Ovary (tissue), 9 donors: ENCODE data around the gene OLA1. TPM values are rescaled to one million over a fixed set of nuclear protein-coding genes. Genes with fewer than 3 reads are reported as not detected.

Experiments used
- DNase-seq, 5 donors: peaks; one replicate each; pipeline ENCODE4 v3.0.0-alpha.2; 2019 to 2020
- H3K27ac ChIP-seq, 2 donors: fragments of 200-600 bp; one replicate each; pipeline versions ENCODE4 v1.5.1 to v1.8.0; 2019 to 2022
- H3K27me3 ChIP-seq: fragments of 200-600 bp; one replicate; pipeline ENCODE4 v1.8.0; 2022
- H3K36me3 ChIP-seq: fragments of 200-600 bp; sonication (generic); one replicate; pipeline ENCODE4 v1.5.1; 2019
- H3K4me1 ChIP-seq: one replicate; pipeline ENCODE4 v1.8.1; 2013; ENCODE audit warnings: mild to moderate bottlenecking, moderate library complexity; ENCODE audit not compliant: insufficient read depth
- H3K4me3 ChIP-seq: fragments of 200-600 bp; sonication (generic); one replicate; pipeline ENCODE4 v1.5.1; 2017
- H3K9me3 ChIP-seq, 2 donors: fragments of 200-600 bp in 1 of 2; sonication (generic) in 1 of 2; one replicate each; pipeline versions ENCODE4 v1.5.1 to v1.8.1; 2013 to 2019; ENCODE audit warnings: mild to moderate bottlenecking in 1 of 2, moderate library complexity in 1 of 2
- EP300 ChIP-seq: sonication (generic); formaldehyde crosslinking; IDR thresholded peaks from one replicate; pipeline ENCODE4 v1.6.1; 2017; ENCODE audit warnings: antibody characterized with exemption
- POLR2A ChIP-seq: fragments of 450-650 bp; IDR thresholded peaks from one replicate; pipeline ENCODE4 v1.6.1; 2017; ENCODE audit warnings: antibody characterized with exemption, mild to moderate bottlenecking, moderate library complexity
- WGBS, 3 donors: extraction: QIAGEN DNeasy Blood & Tissue Kit in 1 of 3; methylation state at CpG; one replicate each; pipeline versions ENCODE4 v1.1.5 to v1.1.7; 2013 to 2017; 5-methylcytosine and 5-hydroxymethylcytosine counted together
- intact Hi-C, 4 donors: fragments of 100-400 bp; cut with DNase I; formaldehyde crosslinking; loops; one replicate each; pipeline versions ENCODE4 v1.11.0 to v1.15.1; 2022 to 2023
- polyA plus RNA-seq, 2 donors: library from polyadenylated mRNA; stranded (reverse); fragments of 200-250 nt in 1 of 2; fragments of 350-450 nt in 1 of 2; fragmentation: Illumina TruSeq in 1 of 2; extraction: RNeasy Lipid Tissue Mini Kit (QIAGEN cat#74804) in 1 of 2; gene quantifications; one replicate each; pipeline ENCODE4 v1.2.3, GENCODE V29; 2013 to 2014
- total RNA-seq, 7 donors: library from RNA; depleted of rRNA in 2 of 7; stranded (reverse); fragments of >200 nt in 2 of 7; fragmentation: NEBNext Ultra II Directional in 3 of 7; extraction: Animal tissue kit (Norgen Biotek cat#: 25700) in 3 of 7; gene quantifications; one replicate each; pipeline versions ENCODE4 v1.1.0 to v1.2.4, GENCODE V29; 2016 to 2023
- TF ChIP-seq, protein P1 (sequence below), 3 donors: fragments of 450-650 bp in 2 of 3; fragments of 200-600 bp in 1 of 3; IDR thresholded peaks; one replicate each; pipeline versions ENCODE4 v1.5.1 to v1.8.0; 2016 to 2022; ENCODE audit warnings: antibody characterized with exemption in 3 of 3, mild to moderate bottlenecking in 1 of 3
- donor health status: DM: no; HTN: no; CAD: no; lungs with moderate emphysema.
- donor health status: DM: no; HTN: no; CAD: no.
- donor health status: Bipolar disorder and iron deficiency.
- donor health status: DM: yes; HTN: yes; CAD: no.
- donor health status: DM: no; HTN: no; CAD: no.
- donor health status: DM: yes; HTN: yes; CAD: no.

OLA1 gene
- total and polyA plus RNA-seq, 9 donors = 25.6 to 127 (median 45.2) TPM

DNA sequence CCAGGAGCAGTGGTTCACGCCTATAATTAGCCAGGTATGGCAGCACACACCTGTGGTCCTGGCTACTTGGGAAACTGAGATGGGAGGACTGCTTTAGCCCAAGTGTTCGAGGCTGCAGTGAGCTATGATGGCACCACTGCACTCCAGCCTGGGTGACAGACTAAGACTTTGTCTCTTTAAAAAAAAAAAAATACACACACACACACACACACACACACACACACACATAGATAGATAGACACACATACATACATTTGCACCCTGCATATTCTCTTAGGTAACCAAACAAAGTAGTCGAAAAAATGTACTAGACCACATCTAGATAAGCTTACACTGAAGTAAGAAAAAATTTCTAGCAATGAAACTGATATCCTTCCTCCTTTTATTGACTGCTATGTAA lies 86.8 kb downstream of the OLA1 start:
- TF ChIP-seq, protein P1, sequence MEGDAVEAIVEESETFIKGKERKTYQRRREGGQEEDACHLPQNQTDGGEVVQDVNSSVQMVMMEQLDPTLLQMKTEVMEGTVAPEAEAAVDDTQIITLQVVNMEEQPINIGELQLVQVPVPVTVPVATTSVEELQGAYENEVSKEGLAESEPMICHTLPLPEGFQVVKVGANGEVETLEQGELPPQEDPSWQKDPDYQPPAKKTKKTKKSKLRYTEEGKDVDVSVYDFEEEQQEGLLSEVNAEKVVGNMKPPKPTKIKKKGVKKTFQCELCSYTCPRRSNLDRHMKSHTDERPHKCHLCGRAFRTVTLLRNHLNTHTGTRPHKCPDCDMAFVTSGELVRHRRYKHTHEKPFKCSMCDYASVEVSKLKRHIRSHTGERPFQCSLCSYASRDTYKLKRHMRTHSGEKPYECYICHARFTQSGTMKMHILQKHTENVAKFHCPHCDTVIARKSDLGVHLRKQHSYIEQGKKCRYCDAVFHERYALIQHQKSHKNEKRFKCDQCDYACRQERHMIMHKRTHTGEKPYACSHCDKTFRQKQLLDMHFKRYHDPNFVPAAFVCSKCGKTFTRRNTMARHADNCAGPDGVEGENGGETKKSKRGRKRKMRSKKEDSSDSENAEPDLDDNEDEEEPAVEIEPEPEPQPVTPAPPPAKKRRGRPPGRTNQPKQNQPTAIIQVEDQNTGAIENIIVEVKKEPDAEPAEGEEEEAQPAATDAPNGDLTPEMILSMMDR (IDR thresholded peaks at IDR 0.05) = no peak
- TF ChIP-seq POLR2A = no peak
- TF ChIP-seq EP300 = no peak
- WGBS, 3 donors = 91 to 96% (median 93%) methylated on average over 3 of the region's 3 CpGs
- Histone ChIP-seq H3K27ac (no peak overlapping the region), H3K36me3 (no peaks in the 10 kb centered on the region), H3K27me3 (no peaks in the 10 kb centered on the region), H3K4me1 (no peaks in the 10 kb centered on the region), H3K4me3 (no peak overlapping the region), H3K9me3 (no peaks in the 10 kb centered on the region)
- DNase-seq = no peak
- intact Hi-C loops = no loop called here

DNA sequence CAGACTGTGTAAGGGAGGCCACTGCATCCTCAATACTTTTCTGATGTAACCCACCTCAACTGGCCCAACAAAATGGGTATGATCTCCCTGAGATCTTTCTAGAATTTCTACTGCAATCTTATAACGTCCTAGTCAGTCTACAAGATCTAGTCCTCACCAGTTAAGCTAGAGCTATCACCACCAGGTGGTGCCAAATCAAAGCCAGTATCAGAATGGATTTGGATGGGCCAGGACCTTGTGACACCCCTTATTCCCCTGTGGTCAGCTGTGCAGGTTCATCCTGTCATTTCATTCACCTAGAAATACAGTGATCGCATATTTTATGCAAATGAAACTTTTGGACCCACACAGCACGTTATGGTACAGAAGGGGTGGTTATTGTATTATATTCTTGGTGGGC lies 90.3 kb downstream of the OLA1 start:
- H3K36me3 ChIP-seq = no peaks in the 10 kb centered on the region
- no peak overlapping the region for H3K27ac ChIP-seq
- 79 to 92% (median 83%) methylated on average over 3 of the region's 3 CpGs for WGBS, 3 donors
- H3K4me1 ChIP-seq = peaks cover 5% of the 10 kb centered on the region
- no peaks in the 10 kb centered on the region for H3K27me3 ChIP-seq
- TF ChIP-seq POLR2A (no peak), EP300 (no peak)
- TF ChIP-seq, protein P1 (IDR thresholded peaks at IDR 0.05) = no peak
- no peak for DNase-seq
- H3K4me3 ChIP-seq = no peak overlapping the region
- intact Hi-C loops = no loop called here
- no peaks in the 10 kb centered on the region for H3K9me3 ChIP-seq

DNA sequence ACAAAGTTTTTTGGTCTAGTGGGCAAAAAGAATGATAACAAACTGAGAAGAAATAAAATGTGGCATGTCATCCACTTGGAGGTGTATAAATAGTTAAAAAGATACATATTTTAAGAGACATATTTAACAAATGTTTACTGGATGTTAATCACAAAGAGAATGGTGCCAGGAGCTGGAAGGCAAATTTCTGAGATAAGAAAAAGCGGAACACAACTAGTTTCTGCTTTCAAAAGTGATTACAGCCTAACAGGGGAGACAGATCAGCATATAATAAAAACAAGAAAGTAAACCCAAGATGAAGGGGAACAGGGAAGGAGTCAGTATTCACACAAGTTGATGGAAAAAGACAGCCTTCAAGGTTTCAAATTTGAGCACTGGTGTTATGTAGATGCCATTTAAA lies 91.3 kb downstream of the OLA1 start:
- Histone ChIP-seq H3K36me3 (no peaks in the 10 kb centered on the region), H3K4me3 (no peak overlapping the region), H3K27ac (no peak overlapping the region), H3K27me3 (no peaks in the 10 kb centered on the region), H3K9me3 (no peaks in the 10 kb centered on the region), H3K4me1 (peaks cover 5% of the 10 kb centered on the region)
- no peak for DNase-seq
- 53 to 59% (median 55%) methylated on average over 1 of the region's 1 CpG for WGBS, 3 donors
- no peak for TF ChIP-seq EP300
- TF ChIP-seq, protein P1 (IDR thresholded peaks at IDR 0.05) = no peak
- no peak for TF ChIP-seq POLR2A
- intact Hi-C loops = no loop called here

DNA sequence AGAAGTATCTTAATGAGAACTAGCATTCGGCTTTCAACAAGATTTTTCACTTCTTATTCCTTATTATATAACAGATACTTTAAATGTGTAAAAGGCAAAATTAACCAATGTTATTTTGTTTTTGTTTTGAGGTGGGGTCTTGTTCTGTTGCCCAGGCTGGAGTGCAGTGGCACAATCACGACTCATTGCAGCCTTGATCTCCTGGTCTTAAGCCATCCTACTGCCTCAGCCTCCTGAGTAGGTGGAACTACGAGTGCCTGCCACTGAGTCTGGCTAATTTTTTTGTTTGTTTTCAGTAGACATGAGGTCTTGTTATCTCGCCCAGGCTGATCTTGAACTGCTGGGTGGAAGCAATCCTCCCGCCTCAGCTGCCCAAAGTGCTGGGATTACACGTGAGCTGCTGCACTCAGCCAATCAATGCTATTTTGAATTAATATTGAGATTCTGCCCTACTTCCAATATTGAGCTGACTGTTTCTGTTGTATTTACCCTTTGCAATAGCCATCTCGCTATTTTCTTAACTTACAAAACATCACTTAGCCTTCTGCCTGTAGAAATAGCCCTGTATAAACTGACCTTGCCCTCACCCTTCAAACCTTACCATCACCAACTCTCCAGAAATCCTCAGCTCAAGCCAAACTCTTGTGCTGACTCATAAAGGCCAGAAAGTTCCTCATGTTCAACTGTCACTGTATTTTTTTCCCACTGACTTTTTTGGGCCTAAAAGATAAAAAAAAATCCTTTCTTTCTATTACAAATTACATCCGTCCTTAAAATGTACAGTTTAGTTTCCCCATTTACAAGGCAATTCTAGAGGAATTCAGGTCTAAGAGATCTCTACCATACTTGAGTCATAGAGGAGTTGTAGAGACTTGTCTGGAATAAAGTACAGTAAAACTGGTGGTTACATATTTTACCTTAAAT lies 94.3 kb downstream of the OLA1 start:
- intact Hi-C loops = no loop called here
- no peaks in the 10 kb centered on the region for H3K27me3 ChIP-seq
- 56 to 63% (median 60%) methylated on average over 8 of the region's 8 CpGs for WGBS, 3 donors
- DNase-seq = no peak
- TF ChIP-seq, protein P1 (IDR thresholded peaks at IDR 0.05) = no peak
- TF ChIP-seq EP300 (no peak), POLR2A (no peak)
- H3K4me3 ChIP-seq = no peak overlapping the region
- no peaks in the 10 kb centered on the region for H3K36me3 ChIP-seq
- H3K27ac ChIP-seq = no peak overlapping the region
- H3K4me1 ChIP-seq = peaks cover 5% of the 10 kb centered on the region
- H3K9me3 ChIP-seq = no peaks in the 10 kb centered on the region
